ENCODE data around the gene PRSS8. TPM values are rescaled to one million over a fixed set of nuclear protein-coding genes. Genes with fewer than 3 reads are reported as not detected.

PRSS8 gene
- total RNA-seq, 3 donors from 2014 or later (not counting 1 experiment from before 2014, with no cell fraction given) = not detected

DNA sequence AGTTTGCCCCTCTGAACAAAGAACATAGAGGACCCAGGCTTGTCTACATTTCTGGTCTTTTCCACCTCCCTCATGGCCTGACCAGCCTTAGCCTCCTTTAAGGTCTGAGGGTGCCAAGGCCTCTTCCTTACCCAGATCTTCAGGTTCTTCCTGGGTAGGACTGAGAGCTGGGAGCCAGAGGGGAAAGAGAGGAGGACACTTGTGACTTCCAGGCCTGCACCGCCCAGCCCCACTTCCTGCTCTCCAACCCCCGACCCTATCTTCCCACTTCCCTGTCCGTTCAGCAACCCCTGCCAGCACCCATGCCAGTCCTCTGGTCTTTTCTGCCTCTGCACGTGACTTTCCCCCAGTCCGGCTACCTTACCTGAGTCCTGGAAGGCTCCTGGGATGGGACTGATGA lies 13.8 kb upstream of the PRSS8 start:
- Mint-ChIP-seq H3K4me1 (peaks cover 0 to 6% of the 10 kb centered on the region in 2 donors), H3K9me3 (no peaks in the 10 kb centered on the region), H3K27ac (no peak overlapping the region), H3K27me3 (ENCODE audit: low read depth in 2 of 2) (peaks cover 0 to 7% of the 10 kb centered on the region in 2 donors), H3K36me3 (no peaks in the 10 kb centered on the region), H3K4me3 (no peak overlapping the region)
- ATAC-seq (no peak), DNase-seq (no peak)
- Histone ChIP-seq H3K27me3 (ENCODE audit: control insufficient read depth, insufficient read depth, low read length) (no peaks in the 10 kb centered on the region), H3K36me3 (ENCODE audit: control insufficient read depth, insufficient read depth, low read length) (no peaks in the 10 kb centered on the region), H3K9me3 (ENCODE audit: control insufficient read depth, insufficient read depth, low read length) (no peaks in the 10 kb centered on the region), H3K4me1 (ENCODE audit: control insufficient read depth, insufficient read depth, low read length) (peaks cover 20% of the 10 kb centered on the region), H3K4me3 (ENCODE audit: low read length) (no peak overlapping the region), H3K27ac (ENCODE audit: low read length) (no peak overlapping the region)
- WGBS (ENCODE audit: insufficient coverage) = 81% methylated on average over 5 of the region's 5 CpGs
- intact Hi-C loops (cut with micrococcal nuclease) = no loop called here
- TF ChIP-seq, protein P1, sequence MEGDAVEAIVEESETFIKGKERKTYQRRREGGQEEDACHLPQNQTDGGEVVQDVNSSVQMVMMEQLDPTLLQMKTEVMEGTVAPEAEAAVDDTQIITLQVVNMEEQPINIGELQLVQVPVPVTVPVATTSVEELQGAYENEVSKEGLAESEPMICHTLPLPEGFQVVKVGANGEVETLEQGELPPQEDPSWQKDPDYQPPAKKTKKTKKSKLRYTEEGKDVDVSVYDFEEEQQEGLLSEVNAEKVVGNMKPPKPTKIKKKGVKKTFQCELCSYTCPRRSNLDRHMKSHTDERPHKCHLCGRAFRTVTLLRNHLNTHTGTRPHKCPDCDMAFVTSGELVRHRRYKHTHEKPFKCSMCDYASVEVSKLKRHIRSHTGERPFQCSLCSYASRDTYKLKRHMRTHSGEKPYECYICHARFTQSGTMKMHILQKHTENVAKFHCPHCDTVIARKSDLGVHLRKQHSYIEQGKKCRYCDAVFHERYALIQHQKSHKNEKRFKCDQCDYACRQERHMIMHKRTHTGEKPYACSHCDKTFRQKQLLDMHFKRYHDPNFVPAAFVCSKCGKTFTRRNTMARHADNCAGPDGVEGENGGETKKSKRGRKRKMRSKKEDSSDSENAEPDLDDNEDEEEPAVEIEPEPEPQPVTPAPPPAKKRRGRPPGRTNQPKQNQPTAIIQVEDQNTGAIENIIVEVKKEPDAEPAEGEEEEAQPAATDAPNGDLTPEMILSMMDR (IDR thresholded peaks at IDR 0.05) = no peak

DNA sequence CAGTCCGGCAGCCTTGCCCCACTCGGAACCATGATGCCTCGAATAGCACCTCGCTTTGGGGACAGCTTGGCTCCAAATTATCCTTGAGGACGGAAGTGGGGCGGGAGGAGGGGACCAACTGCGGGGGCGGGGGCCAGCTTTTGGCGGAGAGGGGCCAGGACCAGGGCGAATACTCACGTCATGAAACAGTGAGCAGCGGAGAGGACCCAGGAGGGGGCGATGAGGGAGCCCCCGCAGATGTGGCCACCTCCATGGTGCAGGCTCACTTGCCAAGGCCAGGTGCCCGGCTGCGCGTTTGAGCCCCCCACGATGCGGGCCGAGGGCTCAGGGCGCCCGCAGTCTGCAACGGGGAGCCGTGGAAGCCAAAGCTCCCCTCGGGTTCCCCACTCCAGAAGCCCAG lies 13.4 kb upstream of the PRSS8 start:
- intact Hi-C loops (cut with micrococcal nuclease) = no loop called here
- Mint-ChIP-seq H3K4me3 (no peak overlapping the region), H3K27me3 (ENCODE audit: low read depth in 2 of 2) (peaks cover 0 to 7% of the 10 kb centered on the region in 2 donors)

DNA sequence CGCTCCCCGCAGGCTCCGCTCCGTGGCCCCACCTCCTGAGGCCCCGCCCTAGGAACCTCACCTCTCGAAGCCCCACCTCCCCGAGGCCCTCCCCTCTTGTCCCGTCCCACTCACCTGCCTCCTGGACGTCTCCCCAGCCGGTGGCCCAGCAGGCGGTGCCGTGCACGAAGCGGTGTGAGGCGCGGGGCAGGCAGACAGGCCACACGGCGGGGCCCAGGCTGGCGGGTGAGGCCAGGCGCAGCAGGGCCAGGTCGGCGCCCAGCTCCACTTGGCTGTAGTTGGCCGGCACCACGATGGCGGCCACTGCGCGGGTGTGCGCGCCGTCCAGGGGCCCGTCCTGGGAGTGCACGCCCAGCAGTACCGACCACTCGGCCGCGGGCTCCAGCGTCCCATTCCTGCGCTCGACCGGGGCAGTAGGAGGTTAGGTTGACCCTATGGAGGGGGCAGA lies 12.8 kb upstream of the PRSS8 start:
- Mint-ChIP-seq H3K27ac (no peak overlapping the region), H3K27me3 (ENCODE audit: low read depth in 2 of 2) (peaks cover 0 to 7% of the 10 kb centered on the region in 2 donors), H3K9me3 (no peaks in the 10 kb centered on the region), H3K4me1 (peaks cover 9 to 15% of the 10 kb centered on the region in 2 donors), H3K36me3 (no peaks in the 10 kb centered on the region), H3K4me3 (no peak overlapping the region)
- ATAC-seq (no peak), DNase-seq (no peak)
- Histone ChIP-seq H3K4me3 (ENCODE audit: low read length) (no peak overlapping the region), H3K27ac (ENCODE audit: low read length) (no peak overlapping the region), H3K9me3 (ENCODE audit: control insufficient read depth, insufficient read depth, low read length) (no peaks in the 10 kb centered on the region), H3K4me1 (ENCODE audit: control insufficient read depth, insufficient read depth, low read length) (peaks cover 25% of the 10 kb centered on the region), H3K36me3 (ENCODE audit: control insufficient read depth, insufficient read depth, low read length) (no peaks in the 10 kb centered on the region), H3K27me3 (ENCODE audit: control insufficient read depth, insufficient read depth, low read length) (no peaks in the 10 kb centered on the region)
- TF ChIP-seq, protein P1 (IDR thresholded peaks at IDR 0.05) = no peak
- intact Hi-C loops (cut with micrococcal nuclease) = no loop called here
- WGBS (ENCODE audit: insufficient coverage) = 70% methylated on average over 40 of the region's 40 CpGs

More for the DNA sequence above, 13.4 kb upstream of the PRSS8 start:
- Mint-ChIP-seq H3K27ac (no peak overlapping the region), H3K36me3 (no peaks in the 10 kb centered on the region), H3K4me1 (peaks cover 3 to 9% of the 10 kb centered on the region in 2 donors), H3K9me3 (no peaks in the 10 kb centered on the region)
- Histone ChIP-seq H3K4me1 (ENCODE audit: control insufficient read depth, insufficient read depth, low read length) (peaks cover 20% of the 10 kb centered on the region), H3K9me3 (ENCODE audit: control insufficient read depth, insufficient read depth, low read length) (no peaks in the 10 kb centered on the region), H3K36me3 (ENCODE audit: control insufficient read depth, insufficient read depth, low read length) (no peaks in the 10 kb centered on the region), H3K27me3 (ENCODE audit: control insufficient read depth, insufficient read depth, low read length) (no peaks in the 10 kb centered on the region), H3K27ac (ENCODE audit: low read length) (no peak overlapping the region), H3K4me3 (ENCODE audit: low read length) (no peak overlapping the region)
- DNase-seq = no peak
- TF ChIP-seq, protein P1 (IDR thresholded peaks at IDR 0.05) = no peak
- no peak for ATAC-seq
- WGBS (ENCODE audit: insufficient coverage) = 95% methylated on average over 25 of the region's 25 CpGs

DNA sequence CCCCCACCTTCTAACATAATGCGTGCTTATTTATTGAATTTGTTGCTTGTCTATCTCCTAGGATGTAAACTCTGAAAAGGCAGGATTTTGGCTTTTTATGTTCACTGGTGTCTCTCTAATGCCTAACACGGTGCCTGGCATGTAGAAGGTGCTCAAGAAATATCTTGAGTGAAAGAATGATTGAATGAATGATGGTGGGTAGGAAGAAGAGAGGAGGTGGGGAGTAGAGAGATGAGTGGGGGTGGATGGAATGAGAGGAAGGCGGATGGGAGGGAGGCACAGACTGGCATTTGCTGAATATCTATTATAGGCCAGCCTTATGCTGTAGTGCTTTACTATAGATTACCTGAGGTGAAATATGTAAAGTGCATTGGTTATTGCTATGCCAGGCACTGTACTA lies 12.0 kb upstream of the PRSS8 start:
- Histone ChIP-seq H3K27me3 (ENCODE audit: control insufficient read depth, insufficient read depth, low read length) (no peaks in the 10 kb centered on the region), H3K27ac (ENCODE audit: low read length) (no peak overlapping the region), H3K4me3 (ENCODE audit: low read length) (no peak overlapping the region), H3K9me3 (ENCODE audit: control insufficient read depth, insufficient read depth, low read length) (no peaks in the 10 kb centered on the region), H3K4me1 (ENCODE audit: control insufficient read depth, insufficient read depth, low read length) (peaks cover 30% of the 10 kb centered on the region), H3K36me3 (ENCODE audit: control insufficient read depth, insufficient read depth, low read length) (no peaks in the 10 kb centered on the region)
- H3K27me3 Mint-ChIP-seq (ENCODE audit: low read depth in 2 of 2) = peaks cover 0 to 7% of the 10 kb centered on the region in 2 donors
- no peaks in the 10 kb centered on the region for H3K36me3 Mint-ChIP-seq
- no peak overlapping the region for H3K27ac Mint-ChIP-seq
- H3K9me3 Mint-ChIP-seq = no peaks in the 10 kb centered on the region
- intact Hi-C loops (cut with micrococcal nuclease) = no loop called here
- TF ChIP-seq, protein P1 (IDR thresholded peaks at IDR 0.05) = no peak
- H3K4me1 Mint-ChIP-seq = peaks cover 9 to 17% of the 10 kb centered on the region in 2 donors
- DNase-seq (no peak), ATAC-seq (no peak)
- WGBS (ENCODE audit: insufficient coverage) = 86% methylated on average over 3 of the region's 3 CpGs
- no peak overlapping the region for H3K4me3 Mint-ChIP-seq

Measured in natural killer cell (primary cell).